Prostate gland (tissue), 2 donors: Measurements from ENCODE around the gene OPTN.

Source experiments
- CTCF ChIP-seq, 4 experiments: fragments of 200-600 bp in 2 of 4; fragments of 450-650 bp in 2 of 4; sonication (generic) in 2 of 4; IDR thresholded peaks; 1 replicate in 3 of 4; 2 replicates in 1 of 4; pipeline ENCODE4 v1.5.1; 2016 to 2019; ENCODE audit warnings: antibody characterized with exemption in 4 of 4, mild to moderate bottlenecking in 2 of 4, moderate library complexity in 2 of 4
- POLR2A ChIP-seq: fragments of 450-650 bp; IDR thresholded peaks from one replicate; pipeline ENCODE4 v1.6.1; 2016; ENCODE audit warnings: antibody characterized with exemption, mild to moderate bottlenecking
- POLR2AphosphoS5 ChIP-seq: sonication (generic); formaldehyde crosslinking; IDR thresholded peaks from one replicate; pipeline ENCODE4 v1.6.1; 2017; ENCODE audit warnings: antibody characterized with exemption

GRCh38 chr10:13087601-13087985, 12.4 kb upstream of the OPTN start:
- TF ChIP-seq CTCF (IDR thresholded peaks at IDR 0.05) (no peak), POLR2A (no peak), POLR2AphosphoS5 (no peak)
